Superior temporal gyrus (tissue), 1 donor: ENCODE data around the gene PIGL.
"Not testable (repeated sequence)": the region's sequence is repeated elsewhere in the genome, so short reads cannot be mapped to it uniquely, and the experiment has no call there.

ENCODE experiments used
- DNase-seq: peaks from one replicate; pipeline ENCODE4 v3.0.0-alpha.2; 2016; ENCODE audit errors: extremely low spot score

Gene PIGL

GRCh38 chr17:16217002-16217635 is at the start of gene PIGL:
Gene PIGL, plus strand, starts transcription at chr17:16217210. Its CDS starts 17 bp downstream, at chr17:16217227.
- peak; percentile 97 for DNase-seq

GRCh38 chr17:16171613-16172012 is 45.4 kb upstream of the PIGL start:
- DNase-seq: no peak

- no peak for DNase-seq
Measured at GRCh38 chr17:16178836-16179235, 38.2 kb upstream of the PIGL start.

- DNase-seq: no peak
Measured at GRCh38 chr17:16181581-16181980, 35.4 kb upstream of the PIGL start.

- no peak for DNase-seq
Measured at GRCh38 chr17:16187642-16188041, 29.4 kb upstream of the PIGL start.

GRCh38 chr17:16189791-16190348 is 27.1 kb upstream of the PIGL start:
- no peak for DNase-seq

- DNase-seq: no peak
Measured at GRCh38 chr17:16190703-16191360, 26.2 kb upstream of the PIGL start.

GRCh38 chr17:16191604-16192003 is 25.4 kb upstream of the PIGL start:
- no peak for DNase-seq

GRCh38 chr17:16194307-16194835 is 22.6 kb upstream of the PIGL start:
- not testable (repeated sequence) for DNase-seq

- no peak for DNase-seq
Measured at GRCh38 chr17:16197276-16197675, 19.7 kb upstream of the PIGL start.

- no peak for DNase-seq
Measured at GRCh38 chr17:16199093-16199492, 17.9 kb upstream of the PIGL start.

- not testable (repeated sequence) for DNase-seq
Measured at GRCh38 chr17:16201693-16202131, 15.3 kb upstream of the PIGL start.

- DNase-seq: not testable (repeated sequence)
Measured at GRCh38 chr17:16202554-16203500, 14.2 kb upstream of the PIGL start.

GRCh38 chr17:16204763-16205162 is 12.2 kb upstream of the PIGL start:
- DNase-seq: not testable (repeated sequence)

GRCh38 chr17:16211590-16211989 is 5.4 kb upstream of the PIGL start:
- no peak for DNase-seq

- DNase-seq: no peak
Measured at GRCh38 chr17:16212793-16213192, 4.2 kb upstream of the PIGL start.

- peak; percentile 44 for DNase-seq
Measured at GRCh38 chr17:16214190-16215001, 2.6 kb upstream of the PIGL start.

- no peak for DNase-seq
Measured at GRCh38 chr17:16215002-16215272, 2.1 kb upstream of the PIGL start.

- peak; percentile 88 for DNase-seq
Measured at GRCh38 chr17:16215273-16215964, 1.6 kb upstream of the PIGL start, which contains the start of gene NCOR1. Gene NCOR1, minus strand, starts transcription at chr17:16215534. Its CDS starts 20,965 bp downstream, at chr17:16194569.

GRCh38 chr17:16215965-16216316 is 1.1 kb upstream of the PIGL start:
- DNase-seq: no peak
